Sciatic nerve (tissue), 2 donors: ENCODE results near the gene CUL2. TPM values are rescaled to one million over a fixed set of nuclear protein-coding genes. Genes with fewer than 3 reads are reported as not detected.

Source experiments
- ATAC-seq: fragments of 200-7000 bp; cut with Tn5 transposase; one replicate; pipeline ENCODE4 v1.9.1; 2020; ENCODE audit warnings: mild to moderate bottlenecking, moderate library complexity
- DNase-seq: peaks from one replicate; pipeline ENCODE4 v3.0.0-alpha.2; 2020; ENCODE audit warnings: low spot score
- intact Hi-C: fragments of 100-400 bp; cut with DNase I; formaldehyde crosslinking; loops from one replicate; pipeline ENCODE4 v1.14.2; 2022
- total RNA-seq: library from RNA; stranded (reverse); fragmentation: NEBNext Ultra II Directional; extraction: Animal tissue kit (Norgen Biotek cat#: 25700); gene quantifications from one replicate; pipeline ENCODE4 v1.2.1, GENCODE V29; 2021
- donor health status: DM: no; HTN: no; CAD: no.
- donor health status: DM: no; HTN: no; CAD: no.

The CUL2 gene
- total RNA-seq, result 32.5 TPM

DNA sequence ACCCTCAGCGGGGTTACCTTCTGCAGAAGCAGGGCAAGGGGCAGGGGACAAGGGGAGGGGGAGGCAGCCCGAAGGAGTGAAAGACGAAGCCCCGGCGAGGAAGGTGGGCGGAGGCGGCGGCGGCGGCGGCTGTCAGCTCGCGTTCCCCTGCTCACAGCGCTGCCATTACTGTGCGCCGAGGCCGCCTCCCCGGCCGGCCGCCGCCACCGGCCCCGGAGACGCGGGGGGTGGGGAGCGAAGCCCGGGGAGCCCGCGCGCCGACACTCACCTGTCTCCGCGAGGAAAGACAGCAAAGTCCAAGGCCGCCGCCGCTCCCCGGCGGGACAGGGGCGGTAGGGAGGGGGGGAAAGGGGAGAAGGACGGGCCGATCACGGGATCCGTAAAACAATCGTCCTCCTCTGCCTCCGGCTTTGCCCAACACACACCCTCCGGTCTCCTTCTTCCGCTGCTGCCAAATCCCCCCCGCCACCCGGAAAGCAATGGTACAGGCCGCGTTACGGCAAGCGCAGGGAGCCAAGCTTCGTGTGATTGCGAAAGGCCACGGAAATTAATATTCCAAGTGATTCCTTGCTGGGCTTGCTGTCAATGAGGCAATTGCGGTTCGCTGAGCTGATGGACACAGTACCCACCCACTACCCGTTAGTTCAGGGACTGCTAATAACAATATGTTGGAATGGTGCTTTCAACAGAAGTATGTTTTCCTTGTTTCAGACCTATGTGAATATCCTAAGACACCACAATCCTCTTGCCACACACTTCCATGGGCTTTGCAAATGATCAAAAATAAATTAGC is at the start of gene CUL2:
TSS of gene CUL2 (minus strand) at position 180 of the 793 bp plus-strand sequence. CDS start 19,024 bp downstream, outside the sequence.
- intact Hi-C loops, result no loop called here
- DNase-seq (peak; percentile 95), ATAC-seq (peak; percentile 98)

- intact Hi-C loops, result no loop called here
- ATAC-seq (peak; percentile 65), DNase-seq (no peak)
These were observed 46.2 kb upstream of the CUL2 start for GRCh38 chr10:35136263-35136815.

DNA sequence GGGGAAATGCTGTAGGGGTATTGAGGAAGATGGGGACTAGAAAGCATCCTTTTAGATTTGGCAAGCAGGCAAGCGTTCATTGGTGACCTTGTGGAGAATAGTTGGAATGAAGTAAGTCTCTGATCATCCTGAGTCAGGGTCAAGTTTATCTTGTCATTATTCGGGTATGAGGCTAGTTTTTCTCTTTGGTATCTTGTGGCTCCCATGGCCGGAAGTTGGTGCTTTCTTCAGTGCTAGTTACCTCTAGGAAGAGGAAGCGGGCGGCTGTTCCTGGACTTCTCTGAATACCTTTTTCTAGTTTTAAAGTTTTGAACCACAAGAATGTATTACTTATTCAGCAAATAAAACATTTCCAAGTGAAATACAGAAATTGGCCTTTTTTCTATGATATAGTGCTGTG is 45.7 kb upstream of the CUL2 start:
- ATAC-seq (no peak), DNase-seq (no peak)
- intact Hi-C loops, result no loop called here

GRCh38 chr10:35133586-35133985 is 43.4 kb upstream of the CUL2 start:
- ATAC-seq, result no peak
- intact Hi-C loops, result no loop called here
- no peak for DNase-seq

- DNase-seq (no peak), ATAC-seq (no peak)
- intact Hi-C loops, result no loop called here
These were observed 42.6 kb upstream of the CUL2 start for GRCh38 chr10:35132727-35133126.

DNA sequence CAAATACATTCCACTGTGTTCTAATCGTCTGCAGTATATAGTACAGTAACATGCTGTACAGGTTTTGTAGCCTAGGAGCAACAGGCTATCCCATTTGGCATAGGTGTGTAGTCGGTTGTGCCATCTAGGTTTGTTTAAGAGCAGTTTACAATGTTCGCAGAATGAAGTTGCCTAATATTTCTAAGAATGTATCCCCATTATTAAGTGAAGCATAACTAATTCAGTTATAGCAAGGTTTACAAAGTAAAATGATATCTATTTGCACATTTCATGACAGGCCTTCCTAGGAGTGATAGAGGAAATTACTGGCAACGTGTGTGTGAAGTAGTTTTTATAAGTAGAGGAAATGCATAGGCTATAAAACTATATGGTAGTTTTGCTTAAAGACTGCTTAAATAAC is 40.5 kb upstream of the CUL2 start:
- no peak for ATAC-seq
- no peak for DNase-seq
- intact Hi-C loops, result no loop called here

DNA sequence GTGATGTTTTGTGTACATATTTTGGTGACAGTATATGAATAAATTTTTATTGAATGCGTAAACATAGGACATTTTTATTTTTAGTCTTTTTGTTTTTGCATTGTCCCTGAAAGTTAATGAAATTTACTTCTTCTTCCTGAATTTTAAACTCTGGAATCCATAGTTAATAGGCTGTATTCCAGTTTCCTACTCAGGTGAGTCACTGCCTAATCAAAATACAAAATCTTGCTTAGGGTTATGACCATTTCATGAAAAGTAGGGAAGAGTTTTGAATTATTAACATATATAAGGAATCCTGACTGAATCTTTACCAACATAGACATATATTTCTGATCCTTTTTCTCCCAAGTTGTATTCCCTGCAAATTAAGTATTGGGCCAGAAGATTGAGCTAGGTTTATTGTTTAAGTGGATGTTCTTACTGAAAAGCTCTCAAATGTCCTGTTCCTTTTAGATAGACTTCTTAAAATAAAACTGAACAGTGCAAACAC is 39.1 kb upstream of the CUL2 start:
- intact Hi-C loops, result no loop called here
- DNase-seq, result no peak
- ATAC-seq, result no peak

- peak; percentile 83 for DNase-seq
- peak; percentile 11 for ATAC-seq
- intact Hi-C loops, result no loop called here
These were observed 37.2 kb upstream of the CUL2 start for GRCh38 chr10:35127289-35127891.

- intact Hi-C loops, result no loop called here
- DNase-seq, result peak; percentile 100
- ATAC-seq, result peak; percentile 98
These were observed 36.6 kb upstream of the CUL2 start, which contains the start of gene CREM for GRCh38 chr10:35126530-35127288. Gene CREM, plus strand, starts transcription at chr10:35126846. Its CDS starts 10,990 bp downstream, at chr10:35137836.

GRCh38 chr10:35126062-35126529 is 36.0 kb upstream of the CUL2 start:
- intact Hi-C loops, result no loop called here
- no peak for DNase-seq
- ATAC-seq, result no peak

- ATAC-seq (no peak), DNase-seq (no peak)
- intact Hi-C loops, result no loop called here
These were observed 34.4 kb upstream of the CUL2 start for GRCh38 chr10:35124540-35124939.

- ATAC-seq (no peak), DNase-seq (no peak)
- intact Hi-C loops, result loop anchor here (5.0 kb wide), 1 partner anchor 103 kb away; no protein-coding TSS in a partner anchor
These were observed 29.2 kb upstream of the CUL2 start for GRCh38 chr10:35119378-35119777.

DNA sequence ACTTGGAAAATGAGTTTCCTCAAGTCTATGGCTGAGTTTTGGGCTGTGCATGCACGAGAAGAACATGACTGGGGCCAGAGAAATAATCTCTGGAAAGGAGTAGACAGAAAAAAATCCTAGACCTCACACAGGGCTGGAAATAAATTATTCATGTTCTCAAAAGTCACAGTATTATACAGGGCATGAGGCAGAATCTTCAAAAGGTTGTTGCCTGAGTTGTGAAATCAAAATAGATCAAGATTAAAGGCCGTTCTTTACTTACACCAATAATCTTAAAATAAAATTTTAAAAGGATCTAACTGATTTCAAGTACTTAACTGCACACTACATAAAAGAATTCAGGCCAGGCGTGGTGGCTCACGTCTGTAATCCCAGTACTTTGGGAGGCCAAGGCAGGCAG is 22.4 kb upstream of the CUL2 start:
- intact Hi-C loops, result no loop called here
- ATAC-seq (no peak), DNase-seq (no peak)

GRCh38 chr10:35103882-35104281 is 13.7 kb upstream of the CUL2 start:
- DNase-seq, result no peak
- intact Hi-C loops, result no loop called here
- ATAC-seq, result no peak

DNA sequence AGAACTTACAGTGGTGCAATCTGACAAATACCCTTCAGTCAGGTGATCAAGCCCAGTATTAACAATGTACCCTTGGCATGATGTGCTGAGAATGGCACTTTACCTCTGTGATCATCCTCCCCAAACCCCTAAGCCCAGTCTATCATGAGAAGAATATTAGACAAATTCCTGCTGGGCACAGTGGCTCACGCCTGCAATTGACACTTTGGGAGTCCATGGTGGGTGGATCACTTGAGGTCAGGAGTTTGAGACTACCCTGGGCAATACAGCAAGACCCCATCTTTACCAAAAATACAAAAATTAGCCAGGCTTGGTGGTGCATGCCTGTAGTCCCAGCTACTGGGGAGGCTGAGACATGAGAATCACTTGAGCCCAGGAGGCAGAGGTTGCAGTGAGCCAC is 7.4 kb upstream of the CUL2 start:
- ATAC-seq, result no peak
- intact Hi-C loops, result no loop called here
- DNase-seq, result no peak

DNA sequence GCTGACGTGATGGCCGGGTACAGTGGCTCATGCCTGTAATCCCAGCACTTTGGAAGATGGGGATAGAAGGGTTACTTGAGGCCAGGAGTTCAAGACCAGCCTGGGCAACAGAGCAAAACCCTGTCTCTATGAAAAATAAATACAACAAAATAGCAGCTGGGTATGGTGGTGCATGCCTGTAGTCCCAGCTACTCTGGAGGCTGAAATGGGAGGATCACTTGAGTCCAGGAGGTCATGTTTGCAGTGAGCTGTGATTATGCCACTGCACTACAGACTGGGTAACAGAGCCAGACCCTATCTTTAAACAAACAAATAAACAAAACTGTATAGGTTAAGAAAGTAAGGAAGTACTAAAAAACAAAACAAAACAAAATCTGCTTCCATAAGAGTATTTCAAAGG is 6.2 kb upstream of the CUL2 start:
- ATAC-seq, result no peak

GRCh38 chr10:35092851-35093250 is 2.7 kb upstream of the CUL2 start:
- ATAC-seq, result no peak
- intact Hi-C loops, result no loop called here

More for the DNA sequence above, 6.2 kb upstream of the CUL2 start:
- intact Hi-C loops, result no loop called here
- no peak for DNase-seq

GRCh38 chr10:35091994-35092790 is 2.1 kb upstream of the CUL2 start:
- intact Hi-C loops, result no loop called here
- no peak for ATAC-seq
- no peak for DNase-seq

More at GRCh38 chr10:35092851-35093250, 2.7 kb upstream of the CUL2 start:
- no peak for DNase-seq
